WTC11 (cell line): Measurements from ENCODE around the gene PALD1. TPM values are rescaled to one million over a fixed set of nuclear protein-coding genes. Genes with fewer than 3 reads are reported as not detected.
"Not testable (repeated sequence)": the region's sequence is repeated elsewhere in the genome, so short reads cannot be mapped to it uniquely, and the experiment has no call there.

Experiments
- ATAC-seq: fragments of 200-7000 bp; cut with Tn5 transposase; 2 replicates; pipeline ENCODE4 v1.10.0; 2021; ENCODE audit warnings: mild to moderate bottlenecking, moderate library complexity
- CTCF ChIA-PET: fragments of 300-600 bp; sonication (Branson Sonifier 250); formaldehyde crosslinking; loops from one replicate; lab custom pipeline; 2021; ENCODE audit warnings: antibody characterized with exemption; lab: Charles Lee
- POLR2A ChIA-PET: fragments of 350-600 bp; sonication (Branson Sonifier 250); formaldehyde crosslinking; loops from one replicate; lab custom pipeline; 2021; ENCODE audit warnings: antibody characterized with exemption; lab: Charles Lee
- DNase-seq: peaks from one replicate; pipeline ENCODE4 v3.0.0; 2021; ENCODE audit warnings: low spot score
- H3K27ac Mint-ChIP-seq: 2 replicates; pipeline ENCODE4 v1.8.0; 2021; ENCODE audit warnings: mixed read lengths
- H3K27me3 Mint-ChIP-seq: 2 replicates; pipeline ENCODE4 v1.8.0; 2021; ENCODE audit warnings: low read depth, mild to moderate bottlenecking, moderate library complexity, mixed read lengths
- H3K36me3 Mint-ChIP-seq: 2 replicates; pipeline ENCODE4 v1.8.0; 2021; ENCODE audit warnings: mixed read lengths
- H3K4me1 Mint-ChIP-seq: 2 replicates; pipeline ENCODE4 v1.8.0; 2022; ENCODE audit warnings: mixed read lengths
- H3K4me3 Mint-ChIP-seq: 2 replicates; pipeline ENCODE4 v1.8.0; 2021; ENCODE audit warnings: mild to moderate bottlenecking, moderate library complexity, mixed read lengths
- H3K9me3 Mint-ChIP-seq: 2 replicates; pipeline ENCODE4 v1.8.0; 2021; ENCODE audit warnings: mixed read lengths
- CREB1 ChIP-seq: sonication (generic); formaldehyde crosslinking; IDR thresholded peaks from 2 replicates; pipeline ENCODE4 v1.8.0; 2023; ENCODE audit warnings: mild to moderate bottlenecking, missing genetic modification reagents
- ELF4 ChIP-seq: sonication (generic); formaldehyde crosslinking; IDR thresholded peaks from 2 replicates; pipeline ENCODE4 v1.8.1; 2022; ENCODE audit warnings: low read depth, mild to moderate bottlenecking, moderate library complexity, missing genetic modification reagents
- EMX1 ChIP-seq: fragments of 250-450 bp; sonication (Bioruptor Pico); IDR thresholded peaks from 2 replicates; pipeline ENCODE4 v1.8.0; 2021; ENCODE audit warnings: mild to moderate bottlenecking
- GRHL2 ChIP-seq: fragments of 250-450 bp; sonication (Bioruptor Pico); IDR thresholded peaks from 2 replicates; pipeline ENCODE4 v1.8.0; 2022; ENCODE audit warnings: mild to moderate bottlenecking, moderate library complexity; ENCODE audit not compliant: insufficient replicate concordance, severe bottlenecking
- GTF2I ChIP-seq: fragments of 250-450 bp; sonication (Bioruptor Pico); conservative IDR thresholded peaks from 2 replicates; pipeline ENCODE4 v1.4.0; 2021; ENCODE audit warnings: mild to moderate bottlenecking
- HMGA2 ChIP-seq: fragments of 250-450 bp; sonication (Bioruptor Pico); IDR thresholded peaks from 2 replicates; pipeline ENCODE4 v1.4.0; 2021; ENCODE audit warnings: mild to moderate bottlenecking, moderate library complexity
- NFATC4 ChIP-seq: fragments of 250-450 bp; sonication (Bioruptor Pico); IDR thresholded peaks from 2 replicates; pipeline ENCODE4 v1.9.0; 2021; ENCODE audit warnings: mild to moderate bottlenecking
- NFE2L1 ChIP-seq: sonication (generic); formaldehyde crosslinking; IDR thresholded peaks from 2 replicates; pipeline ENCODE4 v1.8.1; 2023; ENCODE audit warnings: missing genetic modification reagents
- OVOL2 ChIP-seq: fragments of 250-450 bp; sonication (Bioruptor Pico); IDR thresholded peaks from 2 replicates; pipeline ENCODE4 v1.9.0; 2021; ENCODE audit warnings: mild to moderate bottlenecking, borderline replicate concordance
- PRRX2 ChIP-seq: fragments of 250-450 bp; sonication (Bioruptor Pico); IDR thresholded peaks from 2 replicates; pipeline ENCODE4 v1.8.0; 2021; ENCODE audit warnings: mild to moderate bottlenecking
- RELA ChIP-seq: sonication (generic); formaldehyde crosslinking; IDR thresholded peaks from 2 replicates; pipeline ENCODE4 v1.8.1; 2022; ENCODE audit warnings: missing genetic modification reagents, mild to moderate bottlenecking, borderline replicate concordance
- TEAD1 ChIP-seq: sonication (generic); formaldehyde crosslinking; IDR thresholded peaks from 2 replicates; pipeline ENCODE4 v1.8.0; 2022; ENCODE audit warnings: mild to moderate bottlenecking, missing genetic modification reagents
- ZNF263 ChIP-seq: sonication (generic); formaldehyde crosslinking; IDR thresholded peaks from 2 replicates; pipeline ENCODE4 v1.8.1; 2022; ENCODE audit warnings: low read depth, mild to moderate bottlenecking, moderate library complexity, missing genetic modification reagents
- total RNA-seq: library from RNA; stranded (reverse); gene quantifications from 3 replicates; pipeline ENCODE4 v1.2.3, GENCODE V29; 2021
- TF ChIP-seq, protein P1 (sequence below): fragments of 250-450 bp; sonication (Bioruptor Pico); IDR thresholded peaks from 2 replicates; pipeline ENCODE4 v1.9.0; 2021; ENCODE audit warnings: moderate library complexity, mild to moderate bottlenecking, inconsistent platforms, borderline replicate concordance
- TF ChIP-seq, protein P2 (sequence below): sonication (generic); formaldehyde crosslinking; IDR thresholded peaks from 2 replicates; pipeline ENCODE4 v1.8.0; 2022; ENCODE audit warnings: mild to moderate bottlenecking, missing genetic modification reagents
- TF ChIP-seq, protein P3 (sequence below): sonication (generic); formaldehyde crosslinking; IDR thresholded peaks from 2 replicates; pipeline ENCODE4 v1.8.1; 2023; ENCODE audit warnings: mild to moderate bottlenecking, missing genetic modification reagents, moderate library complexity

Gene PALD1
- total RNA-seq, 1 experiment from 2014 or later: 43.6 TPM

DNA sequence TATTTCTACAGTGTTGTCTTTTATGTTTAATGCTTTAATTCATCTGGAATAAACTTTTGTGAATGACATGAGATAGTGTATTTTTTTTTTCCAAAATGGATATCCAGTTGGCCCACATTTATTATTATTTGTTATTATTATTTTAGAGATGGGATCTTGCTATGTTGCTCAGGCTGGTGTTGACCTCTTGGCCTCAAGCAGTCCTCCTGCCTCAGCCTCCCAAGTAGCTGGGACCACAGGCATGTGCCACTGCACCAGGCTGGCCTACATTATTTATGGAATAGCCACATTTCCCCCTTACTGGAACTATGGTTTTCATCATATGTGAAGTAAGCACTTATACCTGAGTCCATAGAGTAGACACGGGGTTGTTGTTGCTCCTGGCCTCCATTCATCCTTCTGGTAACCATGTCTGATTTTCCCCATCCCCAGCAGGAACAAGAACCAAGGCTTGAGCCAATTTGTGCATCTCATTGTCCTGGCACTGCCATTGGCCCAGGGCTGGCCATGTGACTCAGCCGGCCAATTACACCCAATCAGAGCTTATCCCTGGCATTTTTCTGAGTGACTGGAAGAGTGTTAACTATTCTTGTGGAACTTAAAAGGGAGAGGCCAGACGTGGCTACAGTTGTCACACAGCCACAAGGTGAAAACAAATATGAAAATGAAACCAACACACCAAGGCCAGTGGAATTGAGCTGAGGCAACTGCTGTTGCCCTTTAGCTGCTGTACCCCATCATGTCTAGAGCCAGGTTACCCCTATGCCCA lies 100.9 kb downstream of the PALD1 start:
- peaks cover 9% of the 10 kb centered on the region; the same call in 1 of the 2 replicates for H3K9me3 Mint-ChIP-seq
- H3K27me3 Mint-ChIP-seq: no peaks in the 10 kb centered on the region
- CTCF ChIA-PET: interaction anchor here (1.7 kb wide), 1 partner anchor 20 kb away, joined by 4 read pairs; no protein-coding TSS in a partner anchor
- no peak overlapping the region for H3K27ac Mint-ChIP-seq
- ATAC-seq (peak; percentile 33; the same call in 1 of the 2 replicates), DNase-seq (no peak)
- H3K4me3 Mint-ChIP-seq: no peak overlapping the region
- no peaks in the 10 kb centered on the region for H3K36me3 Mint-ChIP-seq
- H3K4me1 Mint-ChIP-seq: peaks cover 9% of the 10 kb centered on the region
- POLR2A ChIA-PET: no interaction called here
- TF ChIP-seq ZNF263: no peak
- TF ChIP-seq RELA (CRISPR knock-in tag): no peak
- TF ChIP-seq, protein P1, sequence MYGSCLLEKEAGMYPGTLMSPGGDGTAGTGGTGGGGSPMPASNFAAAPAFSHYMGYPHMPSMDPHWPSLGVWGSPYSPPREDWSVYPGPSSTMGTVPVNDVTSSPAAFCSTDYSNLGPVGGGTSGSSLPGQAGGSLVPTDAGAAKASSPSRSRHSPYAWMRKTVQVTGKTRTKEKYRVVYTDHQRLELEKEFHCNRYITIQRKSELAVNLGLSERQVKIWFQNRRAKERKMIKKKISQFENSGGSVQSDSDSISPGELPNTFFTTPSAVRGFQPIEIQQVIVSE (CRISPR knock-in tag): no peak
- no peak for TF ChIP-seq CREB1
- TF ChIP-seq, protein P2, sequence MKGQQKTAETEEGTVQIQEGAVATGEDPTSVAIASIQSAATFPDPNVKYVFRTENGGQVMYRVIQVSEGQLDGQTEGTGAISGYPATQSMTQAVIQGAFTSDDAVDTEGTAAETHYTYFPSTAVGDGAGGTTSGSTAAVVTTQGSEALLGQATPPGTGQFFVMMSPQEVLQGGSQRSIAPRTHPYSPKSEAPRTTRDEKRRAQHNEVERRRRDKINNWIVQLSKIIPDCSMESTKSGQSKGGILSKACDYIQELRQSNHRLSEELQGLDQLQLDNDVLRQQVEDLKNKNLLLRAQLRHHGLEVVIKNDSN (CRISPR knock-in tag): peak; percentile 56; the same call in 1 of the 2 replicates
- TF ChIP-seq NFE2L1 (CRISPR knock-in tag): no peak
- TF ChIP-seq HMGA2 (CRISPR knock-in tag): no peak

DNA sequence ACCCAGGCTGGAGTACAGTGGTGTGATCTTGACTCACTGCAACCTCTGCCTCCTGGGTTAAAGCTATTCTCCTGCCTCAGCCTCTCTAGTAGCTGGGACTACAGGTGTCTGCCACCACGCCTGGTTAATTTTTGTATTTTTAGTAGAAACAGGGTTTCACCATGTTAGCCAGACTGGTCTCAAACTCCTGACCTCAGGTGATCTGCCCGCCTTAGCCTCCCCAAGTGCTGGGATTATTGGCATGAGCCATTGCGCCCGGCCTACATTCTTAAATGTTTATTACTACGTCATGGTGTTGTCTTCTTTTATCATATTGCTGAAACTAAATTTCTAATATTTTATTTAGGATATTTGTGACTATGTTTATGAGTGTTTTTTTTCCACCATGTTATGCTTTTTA lies 102.6 kb downstream of the PALD1 start:
- ATAC-seq, CTCF ChIA-PET, H3K36me3 Mint-ChIP-seq, H3K27me3 Mint-ChIP-seq, DNase-seq, H3K4me3 Mint-ChIP-seq, H3K27ac Mint-ChIP-seq, POLR2A ChIA-PET, H3K9me3 Mint-ChIP-seq: not testable (repeated sequence)
- peaks cover 25% of the 10 kb centered on the region for H3K4me1 Mint-ChIP-seq

DNA sequence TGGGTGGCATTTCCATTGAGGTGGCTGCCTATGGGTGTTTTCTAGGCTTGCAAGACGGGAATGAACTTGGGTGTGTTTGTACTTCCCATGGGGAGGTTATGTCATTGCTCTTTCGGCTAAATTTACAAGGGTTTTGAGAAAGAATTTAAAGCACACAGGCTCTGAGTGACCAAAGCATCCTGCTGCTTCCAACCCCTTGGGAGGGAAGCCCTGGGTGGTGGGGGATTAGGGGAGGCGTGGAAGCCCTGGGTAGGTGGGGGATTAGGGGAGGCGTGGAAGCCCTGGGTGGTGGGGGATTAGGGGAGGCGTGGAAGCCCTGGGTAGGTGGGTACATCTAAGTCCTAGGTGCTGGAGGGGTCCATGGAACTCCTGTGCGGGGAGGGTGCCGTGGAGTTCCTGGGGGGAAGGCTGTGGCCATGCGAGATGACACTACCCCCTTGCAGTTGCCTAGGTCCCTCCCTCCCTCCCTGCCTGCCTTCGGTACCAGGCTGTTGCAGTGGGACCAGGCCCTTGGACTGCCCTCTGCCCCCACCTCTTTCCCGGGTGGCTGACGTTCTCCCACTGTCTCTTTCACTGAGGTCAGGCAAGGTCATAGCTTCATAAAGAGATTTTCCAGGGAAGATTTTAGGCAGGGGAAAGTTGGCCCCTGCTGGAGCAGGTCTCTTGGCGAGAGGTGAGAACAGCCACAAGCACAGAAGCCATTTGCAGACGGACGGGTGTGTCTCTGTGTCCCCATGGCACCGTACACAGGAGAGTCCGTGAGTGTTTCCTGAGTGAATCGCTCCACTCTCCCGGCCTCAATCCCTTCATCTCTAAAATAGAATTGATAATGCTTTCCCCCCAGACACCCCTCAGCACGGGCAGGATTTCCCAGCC lies 104.5 kb downstream of the PALD1 start:
- H3K4me1 Mint-ChIP-seq: peaks cover 25% of the 10 kb centered on the region
- CTCF ChIA-PET: interaction anchor here (1.2 kb wide), 1 partner anchor 24 kb away, joined by 4 read pairs; no protein-coding TSS in a partner anchor
- no peaks in the 10 kb centered on the region for H3K36me3 Mint-ChIP-seq
- POLR2A ChIA-PET: no interaction called here
- ATAC-seq (no peak), DNase-seq (peak; percentile 6)
- H3K9me3 Mint-ChIP-seq: peaks cover 3% of the 10 kb centered on the region; the same call in 1 of the 2 replicates
- H3K27ac Mint-ChIP-seq: no peak overlapping the region
- no peak overlapping the region for H3K4me3 Mint-ChIP-seq
- H3K27me3 Mint-ChIP-seq: no peaks in the 10 kb centered on the region; the same call in 1 of the 2 replicates
- TF ChIP-seq, protein P1 (CRISPR knock-in tag): no peak
- TF ChIP-seq OVOL2 (CRISPR knock-in tag): no peak
- no peak for TF ChIP-seq TEAD1
- no peak for TF ChIP-seq GTF2I (CRISPR knock-in tag)

DNA sequence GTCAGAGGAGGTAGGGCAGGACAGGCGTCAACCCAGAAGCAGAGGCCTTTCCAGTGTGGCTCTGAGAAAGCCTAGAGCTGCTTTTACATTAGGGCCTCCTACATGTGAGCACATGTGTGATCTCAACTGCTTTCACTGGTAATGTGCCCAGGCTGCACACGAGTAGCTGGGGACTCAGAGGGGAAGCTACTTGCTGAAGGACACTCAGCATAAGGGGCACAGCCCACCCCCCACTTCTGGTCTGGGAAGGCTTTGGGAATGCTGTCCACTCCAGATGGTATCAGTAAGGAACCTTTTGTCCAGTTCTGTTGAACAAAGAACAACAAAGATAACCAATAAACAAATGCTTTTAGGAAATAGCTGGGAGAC lies 105.1 kb downstream of the PALD1 start:
- Mint-ChIP-seq H3K27ac (no peak overlapping the region), H3K36me3 (no peaks in the 10 kb centered on the region), H3K27me3 (no peaks in the 10 kb centered on the region; the same call in 1 of the 2 replicates), H3K9me3 (peaks cover 3% of the 10 kb centered on the region; the same call in 1 of the 2 replicates), H3K4me1 (peaks cover 25% of the 10 kb centered on the region), H3K4me3 (no peak overlapping the region)
- DNase-seq (no peak), ATAC-seq (no peak)
- ChIA-PET POLR2A (no interaction called here), CTCF (interaction anchor here (1.2 kb wide), 1 partner anchor 24 kb away, joined by 4 read pairs; no protein-coding TSS in a partner anchor)
- TF ChIP-seq NFE2L1 (CRISPR knock-in tag): no peak

DNA sequence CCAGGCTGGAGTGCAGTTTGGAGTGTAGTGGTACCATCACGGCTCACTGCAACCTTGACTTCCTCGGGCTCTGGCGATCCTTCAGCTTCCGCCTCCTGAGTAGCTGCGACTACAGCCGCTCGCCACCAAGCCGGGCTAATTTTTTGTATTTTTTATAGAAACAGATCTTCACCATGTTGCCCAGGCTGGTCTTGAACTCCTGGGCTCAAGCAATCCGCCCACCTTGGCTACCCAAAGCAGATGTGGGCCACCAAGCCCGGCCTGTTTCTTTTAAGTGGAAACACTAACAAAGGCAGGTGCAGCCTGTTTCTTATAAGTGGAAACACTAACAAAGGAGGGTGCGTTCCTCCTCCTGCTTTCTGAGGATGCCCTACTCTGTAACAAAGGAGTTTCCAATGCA lies 105.8 kb downstream of the PALD1 start:
- no peak for ATAC-seq
- no peak overlapping the region for H3K4me3 Mint-ChIP-seq
- DNase-seq: no peak
- peaks cover 3% of the 10 kb centered on the region; the same call in 1 of the 2 replicates for H3K9me3 Mint-ChIP-seq
- no peaks in the 10 kb centered on the region for H3K36me3 Mint-ChIP-seq
- no peaks in the 10 kb centered on the region; the same call in 1 of the 2 replicates for H3K27me3 Mint-ChIP-seq
- peaks cover 25% of the 10 kb centered on the region for H3K4me1 Mint-ChIP-seq
- CTCF ChIA-PET: interaction anchor here (0.6 to 2.6 kb wide), 9 partner anchors 8 to 177 kb away, joined by 3 to 23 read pairs (median 4); no protein-coding TSS in a partner anchor
- POLR2A ChIA-PET: no interaction called here
- no peak overlapping the region; the same call in 1 of the 2 replicates for H3K27ac Mint-ChIP-seq
- TF ChIP-seq, protein P3, sequence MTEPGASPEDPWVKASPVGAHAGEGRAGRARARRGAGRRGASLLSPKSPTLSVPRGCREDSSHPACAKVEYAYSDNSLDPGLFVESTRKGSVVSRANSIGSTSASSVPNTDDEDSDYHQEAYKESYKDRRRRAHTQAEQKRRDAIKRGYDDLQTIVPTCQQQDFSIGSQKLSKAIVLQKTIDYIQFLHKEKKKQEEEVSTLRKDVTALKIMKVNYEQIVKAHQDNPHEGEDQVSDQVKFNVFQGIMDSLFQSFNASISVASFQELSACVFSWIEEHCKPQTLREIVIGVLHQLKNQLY (CRISPR knock-in tag): no peak
- TF ChIP-seq EMX1 (CRISPR knock-in tag): no peak
- TF ChIP-seq, protein P2 (CRISPR knock-in tag): no peak
- no peak for TF ChIP-seq ELF4 (CRISPR knock-in tag)
- TF ChIP-seq NFATC4 (CRISPR knock-in tag): no peak
- no peak for TF ChIP-seq PRRX2
- TF ChIP-seq TEAD1: no peak
- TF ChIP-seq GRHL2: no peak
